ENCODE results near the gene ZNF30. TPM values are rescaled to one million over a fixed set of nuclear protein-coding genes. Genes with fewer than 3 reads are reported as not detected.
"Not testable (repeated sequence)": the region's sequence is repeated elsewhere in the genome, so short reads cannot be mapped to it uniquely, and the experiment has no call there.

ZNF30 gene
- total RNA-seq, 1 donor from 2014 or later: 10.3 TPM

GRCh38 chr19:34969721-34970120 is 43.0 kb downstream of the ZNF30 start:
- Histone ChIP-seq H3K4me1 (no peaks in the 10 kb centered on the region), H2AFZ (replicated peaks) (no peak overlapping the region), H3K27ac (no peak overlapping the region), H4K20me1 (ENCODE audit: low read depth) (no peaks in the 10 kb centered on the region), H3K27me3 (no peaks in the 10 kb centered on the region), H3K4me2 (no peak overlapping the region), H3K9me3 (ENCODE audit: low read depth) (no peaks in the 10 kb centered on the region), H3K9ac (no peak overlapping the region), H3K79me2 (ENCODE audit: low read depth) (no peaks in the 10 kb centered on the region), H3K36me3 (no peaks in the 10 kb centered on the region), H3K4me3 (no peak overlapping the region), H3F3A (ENCODE audit: low read depth) (no peaks in the 10 kb centered on the region)
- H3K4me1 Mint-ChIP-seq: peaks cover 4% of the 10 kb centered on the region
- H3K27me3 Mint-ChIP-seq (ENCODE audit: insufficient read depth, low read depth): peaks cover 15% of the 10 kb centered on the region
- no peak overlapping the region for H3K27ac Mint-ChIP-seq
- no peak overlapping the region for H3K4me3 Mint-ChIP-seq
- H3K9me3 Mint-ChIP-seq: peaks cover 39% of the 10 kb centered on the region
- peaks cover 2% of the 10 kb centered on the region for H3K36me3 Mint-ChIP-seq
- no peak for DNase-seq (ENCODE audit: low spot score)
- TF ChIP-seq EZH2 (IDR thresholded peaks at IDR 0.05) (no peak), EZH2phosphoT487 (IDR thresholded peaks at IDR 0.05) (no peak), CTCF (IDR thresholded peaks at IDR 0.05) (no peak)

DNA sequence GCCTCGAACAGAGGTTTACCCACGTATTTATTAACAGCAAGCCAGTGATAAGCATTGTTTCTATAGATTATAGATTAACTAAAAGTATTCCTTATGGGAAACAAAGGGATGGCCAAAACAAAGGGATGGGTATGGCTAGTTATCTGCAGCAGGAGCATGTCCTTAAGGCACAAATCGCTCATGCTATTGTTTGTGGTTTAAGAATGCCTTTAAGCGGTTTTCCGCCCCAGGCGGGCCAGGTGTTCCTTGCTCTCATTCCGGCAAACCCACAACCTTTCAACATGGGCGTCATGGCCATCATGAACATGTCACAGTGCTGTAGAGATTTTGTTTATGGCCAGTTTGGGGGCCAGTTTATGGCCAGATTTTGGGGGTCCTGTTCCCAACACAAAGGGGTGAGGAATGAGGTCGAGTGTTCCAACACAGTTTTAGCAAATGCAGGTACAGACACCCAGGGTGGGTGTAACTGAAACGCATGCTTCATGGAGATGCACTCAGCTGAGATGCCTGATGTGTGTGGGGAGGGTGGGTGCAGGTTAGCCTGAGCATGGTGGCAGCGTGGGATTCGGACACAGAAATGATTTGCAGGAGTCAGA is 43.6 kb downstream of the ZNF30 start:
- H3K27ac ChIP-seq; H3K4me1 ChIP-seq; H3K4me1 Mint-ChIP-seq; H2AFZ ChIP-seq (replicated peaks); H3K9ac ChIP-seq; H4K20me1 ChIP-seq (ENCODE audit: low read depth); H3K36me3 ChIP-seq; H3K4me2 ChIP-seq; DNase-seq (ENCODE audit: low spot score); H3K36me3 Mint-ChIP-seq; H3K79me2 ChIP-seq (ENCODE audit: low read depth); H3K9me3 ChIP-seq (ENCODE audit: low read depth); H3F3A ChIP-seq (ENCODE audit: low read depth); H3K4me3 Mint-ChIP-seq; H3K4me3 ChIP-seq; H3K27ac Mint-ChIP-seq; H3K27me3 ChIP-seq: not testable (repeated sequence)
- Mint-ChIP-seq H3K9me3 (peaks cover 39% of the 10 kb centered on the region), H3K27me3 (ENCODE audit: insufficient read depth, low read depth) (peaks cover 17% of the 10 kb centered on the region)

GRCh38 chr19:34972163-34972705 is 45.5 kb downstream of the ZNF30 start:
- Histone ChIP-seq H3K4me2 (no peak overlapping the region), H3K4me1 (no peaks in the 10 kb centered on the region), H3K27ac (no peak overlapping the region), H3F3A (ENCODE audit: low read depth) (no peaks in the 10 kb centered on the region), H3K27me3 (no peaks in the 10 kb centered on the region), H3K36me3 (no peaks in the 10 kb centered on the region), H3K79me2 (ENCODE audit: low read depth) (no peaks in the 10 kb centered on the region), H2AFZ (replicated peaks) (no peak overlapping the region), H4K20me1 (ENCODE audit: low read depth) (no peaks in the 10 kb centered on the region), H3K9ac (no peak overlapping the region), H3K4me3 (no peak overlapping the region), H3K9me3 (ENCODE audit: low read depth) (no peaks in the 10 kb centered on the region)
- Mint-ChIP-seq H3K9me3 (peaks cover 28% of the 10 kb centered on the region), H3K4me3 (no peak overlapping the region), H3K27ac (no peak overlapping the region), H3K36me3 (no peaks in the 10 kb centered on the region), H3K4me1 (peaks cover 4% of the 10 kb centered on the region), H3K27me3 (ENCODE audit: insufficient read depth, low read depth) (peaks cover 16% of the 10 kb centered on the region)
- TF ChIP-seq EZH2phosphoT487 (IDR thresholded peaks at IDR 0.05) (no peak), CTCF (IDR thresholded peaks at IDR 0.05) (no peak), EZH2 (IDR thresholded peaks at IDR 0.05) (no peak)
- no peak for DNase-seq (ENCODE audit: low spot score)

DNA sequence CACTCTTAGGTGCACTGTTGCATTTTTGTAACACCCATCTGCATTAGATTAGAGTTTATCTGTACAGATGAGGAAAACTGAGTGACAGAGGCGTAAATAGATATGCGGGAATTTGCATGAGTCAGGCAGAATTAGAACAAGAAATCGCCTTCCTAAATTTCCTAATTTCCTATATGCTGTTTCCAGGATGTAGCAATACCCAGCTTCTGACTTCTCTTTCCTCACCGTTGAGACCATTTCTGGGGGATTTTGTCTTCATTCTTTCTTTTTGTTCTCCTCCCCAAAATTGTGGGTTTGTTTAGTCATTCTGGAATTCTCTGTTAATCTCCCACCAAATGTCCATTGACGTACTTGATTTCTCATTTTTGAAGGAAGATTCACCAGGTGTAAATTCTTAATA is 47.9 kb downstream of the ZNF30 start:
- no peaks in the 10 kb centered on the region for H3F3A ChIP-seq (ENCODE audit: low read depth)
- Mint-ChIP-seq H3K27ac (no peak overlapping the region), H3K4me1 (peaks cover 4% of the 10 kb centered on the region), H3K36me3 (no peaks in the 10 kb centered on the region), H3K27me3 (ENCODE audit: insufficient read depth, low read depth) (peaks cover 12% of the 10 kb centered on the region), H3K9me3 (peaks cover 13% of the 10 kb centered on the region), H3K4me3 (no peak overlapping the region)
- H3K4me3 ChIP-seq: no peak overlapping the region
- H2AFZ ChIP-seq (replicated peaks): no peak overlapping the region
- no peak overlapping the region for H3K9ac ChIP-seq
- no peak for DNase-seq (ENCODE audit: low spot score)
- no peaks in the 10 kb centered on the region for H3K9me3 ChIP-seq (ENCODE audit: low read depth)
- H3K36me3 ChIP-seq: no peaks in the 10 kb centered on the region
- H4K20me1 ChIP-seq (ENCODE audit: low read depth): no peaks in the 10 kb centered on the region
- no peak for TF ChIP-seq EZH2 (IDR thresholded peaks at IDR 0.05)
- no peak for TF ChIP-seq EZH2phosphoT487 (IDR thresholded peaks at IDR 0.05)
- no peak for TF ChIP-seq CTCF (IDR thresholded peaks at IDR 0.05)
- no peak overlapping the region for H3K4me2 ChIP-seq
- no peaks in the 10 kb centered on the region for H3K79me2 ChIP-seq (ENCODE audit: low read depth)
- H3K4me1 ChIP-seq: no peaks in the 10 kb centered on the region
- no peak overlapping the region for H3K27ac ChIP-seq
- no peaks in the 10 kb centered on the region for H3K27me3 ChIP-seq

Data from neural progenitor cell (in vitro differentiated cells).